WTC11 (cell line): Measurements from ENCODE around the gene RAPGEF2. TPM values are rescaled to one million over a fixed set of nuclear protein-coding genes. Genes with fewer than 3 reads are reported as not detected.

Experiments used
- ATAC-seq: fragments of 200-7000 bp; cut with Tn5 transposase; 2 replicates; pipeline ENCODE4 v1.10.0; 2021; ENCODE audit warnings: mild to moderate bottlenecking, moderate library complexity
- CTCF ChIA-PET: fragments of 300-600 bp; sonication (Branson Sonifier 250); formaldehyde crosslinking; loops from one replicate; lab custom pipeline; 2021; ENCODE audit warnings: antibody characterized with exemption; lab: Charles Lee
- POLR2A ChIA-PET: fragments of 350-600 bp; sonication (Branson Sonifier 250); formaldehyde crosslinking; loops from one replicate; lab custom pipeline; 2021; ENCODE audit warnings: antibody characterized with exemption; lab: Charles Lee
- DNase-seq: peaks from one replicate; pipeline ENCODE4 v3.0.0; 2021; ENCODE audit warnings: low spot score
- H3K27ac Mint-ChIP-seq: 2 replicates; pipeline ENCODE4 v1.8.0; 2021; ENCODE audit warnings: mixed read lengths
- H3K27me3 Mint-ChIP-seq: 2 replicates; pipeline ENCODE4 v1.8.0; 2021; ENCODE audit warnings: low read depth, mild to moderate bottlenecking, moderate library complexity, mixed read lengths
- H3K36me3 Mint-ChIP-seq: 2 replicates; pipeline ENCODE4 v1.8.0; 2021; ENCODE audit warnings: mixed read lengths
- H3K4me1 Mint-ChIP-seq: 2 replicates; pipeline ENCODE4 v1.8.0; 2022; ENCODE audit warnings: mixed read lengths
- H3K4me3 Mint-ChIP-seq: 2 replicates; pipeline ENCODE4 v1.8.0; 2021; ENCODE audit warnings: mild to moderate bottlenecking, moderate library complexity, mixed read lengths
- H3K9me3 Mint-ChIP-seq: 2 replicates; pipeline ENCODE4 v1.8.0; 2021; ENCODE audit warnings: mixed read lengths
- ATF2 ChIP-seq: sonication (generic); formaldehyde crosslinking; IDR thresholded peaks from 2 replicates; pipeline ENCODE4 v1.8.1; 2022; ENCODE audit warnings: low read depth, missing genetic modification reagents, borderline replicate concordance
- CREB1 ChIP-seq: sonication (generic); formaldehyde crosslinking; IDR thresholded peaks from 2 replicates; pipeline ENCODE4 v1.8.0; 2023; ENCODE audit warnings: mild to moderate bottlenecking, missing genetic modification reagents
- E2F4 ChIP-seq: sonication (generic); formaldehyde crosslinking; IDR thresholded peaks from 2 replicates; pipeline ENCODE4 v1.8.1; 2022; ENCODE audit warnings: low read depth, mild to moderate bottlenecking, moderate library complexity, missing genetic modification reagents, borderline replicate concordance
- ELF4 ChIP-seq: sonication (generic); formaldehyde crosslinking; IDR thresholded peaks from 2 replicates; pipeline ENCODE4 v1.8.1; 2022; ENCODE audit warnings: low read depth, mild to moderate bottlenecking, moderate library complexity, missing genetic modification reagents
- GRHL2 ChIP-seq: fragments of 250-450 bp; sonication (Bioruptor Pico); IDR thresholded peaks from 2 replicates; pipeline ENCODE4 v1.8.0; 2022; ENCODE audit warnings: mild to moderate bottlenecking, moderate library complexity; ENCODE audit not compliant: insufficient replicate concordance, severe bottlenecking
- JAZF1 ChIP-seq: fragments of 250-450 bp; sonication (Bioruptor Pico); IDR thresholded peaks from 2 replicates; pipeline ENCODE4 v1.9.0; 2021; ENCODE audit warnings: moderate library complexity, mild to moderate bottlenecking, inconsistent platforms
- KAT7 ChIP-seq: sonication (generic); formaldehyde crosslinking; IDR thresholded peaks from 2 replicates; pipeline ENCODE4 v1.8.1; 2023; ENCODE audit warnings: missing genetic modification reagents, mild to moderate bottlenecking, borderline replicate concordance
- NFATC4 ChIP-seq: fragments of 250-450 bp; sonication (Bioruptor Pico); IDR thresholded peaks from 2 replicates; pipeline ENCODE4 v1.9.0; 2021; ENCODE audit warnings: mild to moderate bottlenecking
- OVOL2 ChIP-seq: fragments of 250-450 bp; sonication (Bioruptor Pico); IDR thresholded peaks from 2 replicates; pipeline ENCODE4 v1.9.0; 2021; ENCODE audit warnings: mild to moderate bottlenecking, borderline replicate concordance
- PRDM15 ChIP-seq: sonication (generic); formaldehyde crosslinking; IDR thresholded peaks from 2 replicates; pipeline ENCODE4 v1.8.0; 2022; ENCODE audit warnings: missing genetic modification reagents
- RELA ChIP-seq: sonication (generic); formaldehyde crosslinking; IDR thresholded peaks from 2 replicates; pipeline ENCODE4 v1.8.1; 2022; ENCODE audit warnings: missing genetic modification reagents, mild to moderate bottlenecking, borderline replicate concordance
- TEAD4 ChIP-seq: sonication (generic); formaldehyde crosslinking; IDR thresholded peaks from 2 replicates; pipeline ENCODE4 v1.8.0; 2022; ENCODE audit warnings: mild to moderate bottlenecking, missing genetic modification reagents
- USF1 ChIP-seq: sonication (generic); formaldehyde crosslinking; IDR thresholded peaks from 2 replicates; pipeline ENCODE4 v1.8.0; 2022; ENCODE audit warnings: mild to moderate bottlenecking, missing genetic modification reagents
- ZMAT4 ChIP-seq: fragments of 250-450 bp; sonication (Bioruptor Pico); IDR thresholded peaks from 2 replicates; pipeline ENCODE4 v1.9.0; 2021; ENCODE audit warnings: mild to moderate bottlenecking
- ZSCAN18 ChIP-seq: fragments of 250-450 bp; sonication (Bioruptor Pico); IDR thresholded peaks from 2 replicates; pipeline ENCODE4 v2.1.2; 2022; ENCODE audit warnings: mild to moderate bottlenecking, moderate library complexity
- total RNA-seq: library from RNA; stranded (reverse); gene quantifications from 3 replicates; pipeline ENCODE4 v1.2.3, GENCODE V29; 2021
- TF ChIP-seq, protein P1 (sequence below): sonication (generic); formaldehyde crosslinking; IDR thresholded peaks from 2 replicates; pipeline ENCODE4 v1.8.1; 2023; ENCODE audit warnings: mild to moderate bottlenecking, missing genetic modification reagents

RAPGEF2 gene
- total RNA-seq, 1 experiment from 2014 or later = 40.6 TPM

DNA sequence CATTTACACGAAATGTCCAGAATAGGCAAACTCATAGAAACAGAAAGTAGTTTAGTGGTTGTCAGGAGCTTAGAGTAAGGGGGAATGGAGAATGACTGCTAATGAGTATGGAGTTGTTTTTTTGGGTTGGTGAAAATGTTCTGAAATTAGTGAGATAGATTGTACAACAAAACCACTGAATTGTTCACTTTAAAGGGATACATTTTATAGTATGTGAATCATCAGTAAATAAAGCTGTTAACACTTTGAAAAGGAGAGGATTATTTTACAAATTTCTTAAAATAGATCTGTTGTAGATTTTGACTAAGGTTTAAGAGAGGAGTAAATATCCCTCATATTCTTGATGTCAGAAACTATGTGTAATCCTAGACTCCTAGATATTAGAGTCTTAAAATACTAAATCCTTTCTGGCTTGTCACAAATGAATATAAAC, 82.7 kb downstream of the RAPGEF2 start:
- DNase-seq = no peak
- POLR2A ChIA-PET = no interaction called here

More for the DNA sequence above, 82.7 kb downstream of the RAPGEF2 start:
- H3K4me1 Mint-ChIP-seq = peaks cover 7% of the 10 kb centered on the region
- 0 out of 2 replicates have a peak overlapping the region, but pooled peaks have one; percentile 50 for H3K27ac Mint-ChIP-seq
- H3K4me3 Mint-ChIP-seq = no peak overlapping the region
- TF ChIP-seq, protein P1, sequence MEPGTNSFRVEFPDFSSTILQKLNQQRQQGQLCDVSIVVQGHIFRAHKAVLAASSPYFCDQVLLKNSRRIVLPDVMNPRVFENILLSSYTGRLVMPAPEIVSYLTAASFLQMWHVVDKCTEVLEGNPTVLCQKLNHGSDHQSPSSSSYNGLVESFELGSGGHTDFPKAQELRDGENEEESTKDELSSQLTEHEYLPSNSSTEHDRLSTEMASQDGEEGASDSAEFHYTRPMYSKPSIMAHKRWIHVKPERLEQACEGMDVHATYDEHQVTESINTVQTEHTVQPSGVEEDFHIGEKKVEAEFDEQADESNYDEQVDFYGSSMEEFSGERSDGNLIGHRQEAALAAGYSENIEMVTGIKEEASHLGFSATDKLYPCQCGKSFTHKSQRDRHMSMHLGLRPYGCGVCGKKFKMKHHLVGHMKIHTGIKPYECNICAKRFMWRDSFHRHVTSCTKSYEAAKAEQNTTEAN (CRISPR knock-in tag) = no peak
- TF ChIP-seq ZSCAN18 (CRISPR knock-in tag) (no peak), CREB1 (no peak), ZMAT4 (no peak), ELF4 (CRISPR knock-in tag) (no peak), ATF2 (CRISPR knock-in tag) (no peak), TEAD4 (CRISPR knock-in tag) (no peak), GRHL2 (no peak), E2F4 (CRISPR knock-in tag) (no peak), OVOL2 (CRISPR knock-in tag) (no peak), PRDM15 (CRISPR knock-in tag) (no peak), RELA (no peak), NFATC4 (CRISPR knock-in tag) (no peak), KAT7 (no peak), USF1 (no peak), JAZF1 (CRISPR knock-in tag) (no peak)
- ATAC-seq = no peak
- peaks cover 3% of the 10 kb centered on the region; the same call in 1 of the 2 replicates for H3K36me3 Mint-ChIP-seq
- CTCF ChIA-PET = no interaction called here
- H3K9me3 Mint-ChIP-seq = peaks cover 5% of the 10 kb centered on the region
- no peaks in the 10 kb centered on the region for H3K27me3 Mint-ChIP-seq
